Loucy (cell line): ENCODE results near the gene GSTP1.

Experiments used
- CTCF ChIP-seq: fragments of 200-600 bp; sonication (generic); conservative IDR thresholded peaks from 2 replicates; pipeline ENCODE4 v1.5.1; 2014; ENCODE audit warnings: mild to moderate bottlenecking, antibody characterized with exemption, low read length
- EZH2phosphoT487 ChIP-seq: fragments of 200-600 bp; IDR thresholded peaks from 2 replicates; pipeline ENCODE4 v1.6.1; 2018; ENCODE audit warnings: antibody characterized with exemption, mild to moderate bottlenecking, moderate library complexity, borderline replicate concordance

- TF ChIP-seq CTCF = no peak
- TF ChIP-seq EZH2phosphoT487 = no peak
Measured at GRCh38 chr11:67633758-67634365, 50.2 kb downstream of the GSTP1 start.
